Kidney epithelial cell (primary cell): Measurements from ENCODE around the gene KCNJ4. TPM values are rescaled to one million over a fixed set of nuclear protein-coding genes. Genes with fewer than 3 reads are reported as not detected.
"Not testable (repeated sequence)": the region's sequence is repeated elsewhere in the genome, so short reads cannot be mapped to it uniquely, and the experiment has no call there.

Experiments used
- DNase-seq: peaks from one replicate; pipeline ENCODE4 v3.0.0-alpha.2; 2010; ENCODE audit warnings: low read depth
- H3K27me3 ChIP-seq: 2 replicates; pipeline ENCODE4 v1.6.0; 2011; ENCODE audit warnings: low read length; ENCODE audit not compliant: control insufficient read depth, insufficient read depth
- H3K36me3 ChIP-seq: 2 replicates; pipeline ENCODE4 v1.5.1; 2011; ENCODE audit warnings: low read length; ENCODE audit not compliant: control insufficient read depth, insufficient read depth
- H3K4me3 ChIP-seq: 2 replicates; pipeline ENCODE4 v1.5.1; 2011; ENCODE audit warnings: low read depth, mild to moderate bottlenecking, control low read depth, low read length
- total RNA-seq: library from RNA; depleted of rRNA; stranded (reverse); fragments of >200 nt; gene quantifications from 2 replicates; pipeline ENCODE4 v1.2.3, GENCODE V29; 2015
- TF ChIP-seq, protein P1 (sequence below): IDR thresholded peaks from 2 replicates; pipeline ENCODE4 v1.5.1; 2011; ENCODE audit warnings: mild to moderate bottlenecking, moderate library complexity, low read length, control low read depth, inconsistent platforms; ENCODE audit not compliant: insufficient read depth, poor library complexity, severe bottlenecking

Gene KCNJ4
- total RNA-seq, 1 donor from 2014 or later = not detected

DNA sequence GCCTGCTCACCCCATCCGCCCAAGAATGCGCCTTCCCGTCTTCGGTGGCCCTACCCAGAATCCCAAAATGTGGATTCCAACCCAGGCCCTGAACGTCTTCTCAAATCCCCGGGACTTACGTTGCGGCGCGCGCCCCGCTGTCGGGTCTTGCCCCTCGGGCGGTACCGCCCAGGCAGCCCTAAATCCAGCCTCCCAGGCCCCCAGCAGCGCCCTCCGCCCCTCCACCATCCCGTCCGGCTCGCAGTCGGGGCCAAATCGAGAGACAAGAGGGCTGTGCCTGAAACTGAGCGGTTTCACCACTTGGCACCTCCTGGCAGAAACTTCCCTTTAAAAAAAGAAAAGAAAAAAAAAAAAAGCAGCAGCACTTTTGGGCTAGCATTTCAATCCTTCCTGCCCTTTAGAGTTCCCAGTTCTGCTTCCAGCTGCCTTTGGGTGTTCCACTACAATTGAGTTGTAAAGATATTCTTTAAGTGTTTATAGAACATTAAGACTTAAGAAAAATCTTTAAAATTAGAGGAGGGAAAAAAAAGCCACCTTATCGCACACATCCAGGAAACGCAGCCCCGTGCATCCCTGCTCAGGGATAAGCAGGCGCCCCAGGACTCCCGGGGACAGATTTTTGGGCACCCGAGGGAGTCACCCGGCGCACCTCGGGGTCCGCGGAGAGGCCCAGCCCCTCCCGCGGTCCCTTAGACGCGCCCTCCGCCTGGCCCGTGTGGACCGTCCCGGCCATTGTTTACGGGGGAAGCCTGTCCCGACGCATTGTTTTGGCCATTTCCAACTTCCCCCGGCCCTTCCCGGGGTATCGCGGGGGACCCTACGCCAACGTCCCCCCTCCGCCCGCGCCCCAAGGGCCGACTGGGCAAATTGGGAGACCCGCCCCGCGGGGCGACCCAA is 57.6 kb downstream of the KCNJ4 start:
- no peaks in the 10 kb centered on the region for H3K36me3 ChIP-seq
- TF ChIP-seq, protein P1, sequence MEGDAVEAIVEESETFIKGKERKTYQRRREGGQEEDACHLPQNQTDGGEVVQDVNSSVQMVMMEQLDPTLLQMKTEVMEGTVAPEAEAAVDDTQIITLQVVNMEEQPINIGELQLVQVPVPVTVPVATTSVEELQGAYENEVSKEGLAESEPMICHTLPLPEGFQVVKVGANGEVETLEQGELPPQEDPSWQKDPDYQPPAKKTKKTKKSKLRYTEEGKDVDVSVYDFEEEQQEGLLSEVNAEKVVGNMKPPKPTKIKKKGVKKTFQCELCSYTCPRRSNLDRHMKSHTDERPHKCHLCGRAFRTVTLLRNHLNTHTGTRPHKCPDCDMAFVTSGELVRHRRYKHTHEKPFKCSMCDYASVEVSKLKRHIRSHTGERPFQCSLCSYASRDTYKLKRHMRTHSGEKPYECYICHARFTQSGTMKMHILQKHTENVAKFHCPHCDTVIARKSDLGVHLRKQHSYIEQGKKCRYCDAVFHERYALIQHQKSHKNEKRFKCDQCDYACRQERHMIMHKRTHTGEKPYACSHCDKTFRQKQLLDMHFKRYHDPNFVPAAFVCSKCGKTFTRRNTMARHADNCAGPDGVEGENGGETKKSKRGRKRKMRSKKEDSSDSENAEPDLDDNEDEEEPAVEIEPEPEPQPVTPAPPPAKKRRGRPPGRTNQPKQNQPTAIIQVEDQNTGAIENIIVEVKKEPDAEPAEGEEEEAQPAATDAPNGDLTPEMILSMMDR = no peak
- no peaks in the 10 kb centered on the region for H3K27me3 ChIP-seq
- peak overlapping the region; percentile 75 for H3K4me3 ChIP-seq
- no peak for DNase-seq

DNA sequence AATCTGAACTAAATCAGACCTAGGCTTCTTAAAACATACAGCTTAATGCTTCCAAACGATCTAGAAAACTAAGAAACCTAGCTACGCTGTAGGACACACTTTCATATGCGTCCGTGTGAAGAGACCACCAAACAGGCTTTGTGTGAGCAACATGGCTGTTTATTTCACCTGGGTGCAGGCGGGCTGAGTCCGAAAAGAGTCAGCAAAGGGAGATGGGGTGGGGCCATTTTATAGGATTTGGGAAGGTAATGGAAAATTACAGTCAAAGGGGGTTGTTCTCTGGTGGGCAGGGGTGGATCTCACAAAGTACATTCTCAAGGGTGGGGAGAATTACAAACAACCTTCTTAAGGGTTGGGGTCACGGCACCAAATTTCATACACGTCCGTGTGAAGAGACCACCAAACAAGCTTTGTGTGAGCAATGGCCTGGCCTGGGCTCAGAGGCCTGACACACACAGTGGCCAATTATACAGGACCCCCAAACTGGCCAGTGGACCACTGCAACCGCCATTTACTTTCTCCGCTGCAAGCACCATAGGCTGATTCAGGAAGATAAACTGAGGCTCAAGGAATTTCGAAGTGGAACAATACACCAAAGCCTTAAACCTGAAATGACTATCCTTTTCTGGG is 58.4 kb downstream of the KCNJ4 start:
- not testable (repeated sequence) for H3K36me3 ChIP-seq, DNase-seq, H3K27me3 ChIP-seq
- H3K4me3 ChIP-seq = peak overlapping the region; percentile 75

DNA sequence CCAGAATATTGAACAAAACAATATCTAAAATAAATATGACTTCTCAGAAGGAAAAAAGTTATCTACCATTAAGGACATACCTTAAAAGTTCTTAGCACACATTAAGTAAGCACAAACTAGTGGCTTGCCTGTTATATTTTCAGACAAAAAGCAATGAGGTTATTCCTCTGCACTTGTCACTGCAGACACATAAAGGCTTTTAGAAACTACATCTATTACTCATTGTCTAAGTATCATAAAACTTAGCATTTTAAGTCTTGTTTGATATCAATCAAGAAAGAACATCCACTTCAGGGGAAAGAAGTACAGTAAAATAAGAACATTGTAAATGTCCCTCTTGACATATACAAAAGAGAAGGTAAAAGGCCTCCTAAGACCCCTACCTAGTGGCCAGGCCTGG is 59.1 kb downstream of the KCNJ4 start:
- not testable (repeated sequence) for H3K27me3 ChIP-seq, DNase-seq
- peak overlapping the region; percentile 6 for H3K4me3 ChIP-seq

DNA sequence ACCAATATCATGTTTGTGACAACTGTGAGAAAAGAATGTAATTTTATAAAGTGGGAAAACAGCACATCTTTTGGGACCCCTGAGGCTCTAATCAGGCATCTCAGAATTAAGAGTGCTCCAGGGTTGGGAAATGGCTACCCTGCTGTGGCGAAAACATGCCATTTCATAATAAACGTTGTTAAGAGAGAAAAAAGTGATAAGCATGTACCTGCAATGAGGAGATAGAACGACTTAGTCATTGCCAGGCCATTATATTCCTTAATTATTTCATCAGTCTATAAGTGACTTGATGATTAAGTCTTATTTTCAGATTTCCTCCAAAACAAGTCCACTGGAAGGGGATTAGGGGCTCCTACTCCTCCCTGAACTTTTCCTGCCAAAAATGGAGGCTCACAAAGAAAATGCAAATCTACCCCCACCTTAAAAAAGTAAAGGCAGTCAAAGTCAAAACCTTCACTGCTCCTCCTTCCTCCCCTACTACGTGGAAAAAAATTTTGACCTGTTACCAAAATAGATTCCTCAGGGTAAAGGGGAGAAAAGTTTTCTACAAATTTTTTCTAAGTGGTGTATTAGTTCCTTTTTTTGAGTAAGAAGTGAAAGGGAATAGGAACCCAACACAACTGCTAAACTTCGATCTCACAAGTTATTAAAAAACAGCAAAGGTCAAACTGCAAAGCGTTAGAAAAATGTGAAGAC is 59.9 kb downstream of the KCNJ4 start:
- DNase-seq, H3K27me3 ChIP-seq, H3K36me3 ChIP-seq, H3K4me3 ChIP-seq: not testable (repeated sequence)

More for the DNA sequence above, 59.1 kb downstream of the KCNJ4 start:
- not testable (repeated sequence) for H3K36me3 ChIP-seq

DNA sequence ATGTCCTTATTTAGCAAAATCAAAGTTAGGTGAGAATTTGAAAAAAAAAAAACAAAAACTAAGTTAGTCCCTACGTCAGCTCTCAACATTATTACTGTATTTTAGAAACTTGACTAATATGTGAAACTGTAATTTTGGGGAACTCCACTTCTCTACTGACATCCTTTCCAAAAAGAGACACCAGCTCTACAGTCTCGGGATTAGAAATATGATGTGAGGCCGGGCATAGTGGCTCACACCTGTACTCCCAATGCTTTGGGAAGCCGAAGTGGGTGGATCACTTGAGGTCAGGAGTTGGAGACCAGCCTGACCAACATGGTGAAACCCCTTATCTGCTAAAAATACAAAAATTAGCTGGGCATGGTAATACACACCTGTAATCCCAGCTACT is 65.6 kb downstream of the KCNJ4 start:
- not testable (repeated sequence) for H3K36me3 ChIP-seq, H3K27me3 ChIP-seq, H3K4me3 ChIP-seq, DNase-seq

DNA sequence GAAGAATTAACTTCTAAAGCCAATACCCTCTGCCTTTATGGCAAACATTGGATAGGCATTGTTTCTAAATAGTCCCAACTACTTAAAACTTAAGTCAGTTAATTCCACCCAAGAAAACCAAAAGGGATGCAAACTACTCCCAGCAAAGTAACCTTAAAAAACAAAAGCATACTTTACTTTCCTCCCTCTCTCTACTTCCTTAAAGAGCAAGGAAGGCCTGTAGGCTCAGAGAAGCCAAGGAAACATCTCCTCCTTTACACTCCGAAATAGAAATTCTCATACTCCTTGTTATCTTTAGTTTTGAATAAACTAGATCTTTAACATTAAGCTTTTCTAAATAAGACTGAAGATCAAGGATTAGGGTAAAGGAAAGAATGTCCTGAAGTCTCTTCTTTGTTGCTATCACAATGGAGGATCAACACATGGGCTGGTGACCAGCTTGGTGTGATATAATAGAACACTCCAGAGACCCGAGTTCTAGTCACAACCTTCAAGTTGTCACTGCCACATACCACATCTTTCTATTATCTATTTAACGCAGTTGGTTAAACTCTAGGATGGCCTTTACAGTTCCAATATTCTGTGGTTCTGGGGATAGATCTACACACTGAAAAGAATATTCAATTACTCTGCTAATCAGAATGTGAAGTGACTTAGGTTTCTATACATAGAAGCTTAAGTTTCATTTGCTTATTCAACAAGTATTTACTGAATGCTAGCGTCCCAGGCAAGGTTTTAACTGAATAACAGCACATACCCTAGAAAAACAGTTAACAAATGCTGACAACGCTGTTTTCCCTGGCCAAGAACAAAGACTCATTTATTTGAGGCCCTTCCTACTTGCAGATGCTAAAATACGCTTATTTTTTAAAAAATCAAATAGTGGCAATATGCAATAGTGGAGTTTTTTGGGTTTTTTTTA is 66.2 kb downstream of the KCNJ4 start:
- H3K4me3 ChIP-seq, DNase-seq, H3K27me3 ChIP-seq, H3K36me3 ChIP-seq: not testable (repeated sequence)

DNA sequence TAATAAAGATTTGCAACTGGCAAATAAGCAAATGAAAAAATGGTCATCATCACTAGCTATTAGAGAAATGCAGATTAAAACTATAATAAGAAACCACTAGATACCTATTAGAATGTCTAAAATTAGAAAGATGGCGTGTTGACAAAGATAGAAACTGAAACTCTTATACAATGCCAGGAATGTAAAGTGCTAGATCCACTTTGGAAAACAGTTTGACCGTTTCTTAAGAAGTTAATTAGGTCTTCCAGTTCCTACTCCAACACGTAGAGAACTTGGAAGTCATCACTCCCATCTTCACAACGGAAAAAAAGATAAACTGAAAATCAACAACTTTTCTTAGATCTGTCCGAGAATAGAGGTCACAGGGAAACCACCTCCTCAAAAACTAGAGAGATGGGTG is 68.1 kb downstream of the KCNJ4 start:
- not testable (repeated sequence) for DNase-seq, H3K27me3 ChIP-seq, H3K4me3 ChIP-seq, H3K36me3 ChIP-seq

DNA sequence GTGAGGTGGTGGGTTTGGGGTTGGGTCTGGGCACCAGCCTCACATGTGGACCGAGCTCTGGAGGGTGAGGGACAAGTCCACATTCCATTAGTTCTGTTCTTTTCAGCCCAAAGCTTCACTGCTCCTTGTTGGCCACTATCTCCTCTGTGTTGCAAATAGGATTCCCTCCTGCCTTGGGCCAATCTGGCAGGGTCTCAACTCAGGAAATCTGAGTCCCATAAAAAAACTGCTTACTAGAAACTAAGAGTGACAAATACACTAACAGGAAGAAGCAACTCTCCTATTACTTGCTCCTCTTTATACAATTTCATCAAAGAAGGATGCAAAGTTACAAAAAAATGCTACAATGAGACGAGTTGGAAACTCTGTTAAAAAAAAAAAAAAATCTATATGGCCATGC is 71.6 kb downstream of the KCNJ4 start:
- Histone ChIP-seq H3K27me3 (no peaks in the 10 kb centered on the region), H3K4me3 (no peak overlapping the region), H3K36me3 (no peaks in the 10 kb centered on the region)
- DNase-seq = no peak
- TF ChIP-seq, protein P1 = no peak

DNA sequence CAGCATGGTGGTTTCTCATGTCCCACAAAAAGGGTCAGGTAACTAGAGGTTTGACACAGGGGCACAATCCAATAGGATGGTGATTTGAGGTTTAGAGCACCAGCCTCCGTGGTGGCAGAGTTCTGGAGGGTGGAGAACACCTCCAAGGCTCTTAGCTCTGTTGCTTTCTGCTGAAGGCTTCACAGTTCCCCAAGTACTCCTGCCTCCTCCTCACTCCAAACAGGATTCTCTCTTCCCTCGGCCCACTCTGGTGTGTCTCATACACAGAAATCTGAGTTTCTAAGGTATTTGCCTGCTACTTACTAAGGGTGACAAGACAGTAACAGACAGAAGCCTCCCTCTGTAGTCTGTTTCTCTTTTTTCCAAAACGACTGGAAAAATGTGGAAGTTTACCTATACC is 73.6 kb downstream of the KCNJ4 start:
- not testable (repeated sequence) for H3K27me3 ChIP-seq, DNase-seq, H3K36me3 ChIP-seq, H3K4me3 ChIP-seq
